NT2/D1 (cell line): ENCODE measurements around the gene COL9A2.

Experiments used
- SUZ12 ChIP-seq: IDR thresholded peaks from 2 replicates; pipeline ENCODE4 v1.6.1; 2011; ENCODE audit not compliant: insufficient read length, insufficient read depth; ENCODE audit errors: extremely low read depth
- ZNF274 ChIP-seq: IDR thresholded peaks from 2 replicates; pipeline ENCODE4 v1.6.1; 2011; ENCODE audit warnings: mild to moderate bottlenecking, low read depth, low read length

DNA sequence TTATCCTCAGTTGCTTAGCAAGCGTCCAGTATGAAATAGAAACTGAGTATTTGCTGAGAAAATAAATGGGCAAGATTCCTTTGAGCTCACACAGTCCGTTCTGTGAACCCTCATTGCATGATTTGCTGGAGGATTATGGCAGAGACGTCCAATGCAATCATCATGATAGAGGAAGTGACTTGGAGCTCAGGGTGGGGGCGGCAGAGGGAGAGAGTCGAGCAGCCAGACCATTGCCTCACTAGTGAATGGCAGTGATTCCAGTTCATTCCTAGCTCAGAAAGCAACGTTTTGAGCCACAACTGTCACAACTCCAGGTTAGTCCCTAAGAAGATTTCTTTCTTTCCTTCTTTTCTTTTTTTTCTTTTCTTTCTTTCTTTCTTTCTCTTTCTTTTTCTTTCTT, 27.5 kb upstream of the COL9A2 start:
- no peak for TF ChIP-seq SUZ12
- no peak for TF ChIP-seq ZNF274
